ENCODE measurements around the gene NHSL2. TPM values are rescaled to one million over a fixed set of nuclear protein-coding genes. Genes with fewer than 3 reads are reported as not detected.

The NHSL2 gene
- total RNA-seq, 1 donor from 2014 or later = 4.0 TPM

- no peaks in the 10 kb centered on the region for H3K79me2 ChIP-seq (ENCODE audit: low read depth)
- no peaks in the 10 kb centered on the region for H3K9me3 ChIP-seq (ENCODE audit: low read depth)
- H3F3A ChIP-seq (ENCODE audit: low read depth) = no peaks in the 10 kb centered on the region
- no peak overlapping the region for H3K27ac Mint-ChIP-seq
- H3K4me2 ChIP-seq = no peak overlapping the region
- peaks cover 18% of the 10 kb centered on the region for H3K4me1 Mint-ChIP-seq
- TF ChIP-seq EZH2 (IDR thresholded peaks at IDR 0.05) (no peak), EZH2phosphoT487 (IDR thresholded peaks at IDR 0.05) (no peak)
- TF ChIP-seq, protein P1, sequence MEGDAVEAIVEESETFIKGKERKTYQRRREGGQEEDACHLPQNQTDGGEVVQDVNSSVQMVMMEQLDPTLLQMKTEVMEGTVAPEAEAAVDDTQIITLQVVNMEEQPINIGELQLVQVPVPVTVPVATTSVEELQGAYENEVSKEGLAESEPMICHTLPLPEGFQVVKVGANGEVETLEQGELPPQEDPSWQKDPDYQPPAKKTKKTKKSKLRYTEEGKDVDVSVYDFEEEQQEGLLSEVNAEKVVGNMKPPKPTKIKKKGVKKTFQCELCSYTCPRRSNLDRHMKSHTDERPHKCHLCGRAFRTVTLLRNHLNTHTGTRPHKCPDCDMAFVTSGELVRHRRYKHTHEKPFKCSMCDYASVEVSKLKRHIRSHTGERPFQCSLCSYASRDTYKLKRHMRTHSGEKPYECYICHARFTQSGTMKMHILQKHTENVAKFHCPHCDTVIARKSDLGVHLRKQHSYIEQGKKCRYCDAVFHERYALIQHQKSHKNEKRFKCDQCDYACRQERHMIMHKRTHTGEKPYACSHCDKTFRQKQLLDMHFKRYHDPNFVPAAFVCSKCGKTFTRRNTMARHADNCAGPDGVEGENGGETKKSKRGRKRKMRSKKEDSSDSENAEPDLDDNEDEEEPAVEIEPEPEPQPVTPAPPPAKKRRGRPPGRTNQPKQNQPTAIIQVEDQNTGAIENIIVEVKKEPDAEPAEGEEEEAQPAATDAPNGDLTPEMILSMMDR (IDR thresholded peaks at IDR 0.05) = no peak
- H4K20me1 ChIP-seq (ENCODE audit: low read depth) = no peaks in the 10 kb centered on the region
- peaks cover 4% of the 10 kb centered on the region for H3K36me3 Mint-ChIP-seq
- peaks cover 14% of the 10 kb centered on the region for H3K9me3 Mint-ChIP-seq
- no peak overlapping the region for H3K27ac ChIP-seq
- peaks cover 9% of the 10 kb centered on the region for H3K4me1 ChIP-seq
- H3K36me3 ChIP-seq = no peaks in the 10 kb centered on the region
- H3K27me3 ChIP-seq = no peaks in the 10 kb centered on the region
- H3K27me3 Mint-ChIP-seq (ENCODE audit: insufficient read depth, low read depth) = peaks cover 9% of the 10 kb centered on the region
- H3K9ac ChIP-seq = no peak overlapping the region
- H2AFZ ChIP-seq (replicated peaks) = no peak overlapping the region
- no peak for DNase-seq (ENCODE audit: low spot score)
- H3K4me3 Mint-ChIP-seq = no peak overlapping the region
- H3K4me3 ChIP-seq = no peak overlapping the region
These were observed 184.7 kb downstream of the NHSL2 start for GRCh38 chrX:72095370-72095769.

GRCh38 chrX:72097098-72097497, 186.5 kb downstream of the NHSL2 start:
- Histone ChIP-seq H3K4me1 (peaks cover 9% of the 10 kb centered on the region), H3K79me2 (ENCODE audit: low read depth) (no peaks in the 10 kb centered on the region), H3K4me2 (no peak overlapping the region), H3K27ac (no peak overlapping the region), H3K4me3 (no peak overlapping the region), H2AFZ (replicated peaks) (no peak overlapping the region), H4K20me1 (ENCODE audit: low read depth) (no peaks in the 10 kb centered on the region), H3K36me3 (no peaks in the 10 kb centered on the region), H3K9me3 (ENCODE audit: low read depth) (no peaks in the 10 kb centered on the region), H3K9ac (no peak overlapping the region), H3K27me3 (no peaks in the 10 kb centered on the region), H3F3A (ENCODE audit: low read depth) (peaks cover 5% of the 10 kb centered on the region)
- Mint-ChIP-seq H3K9me3 (peaks cover 10% of the 10 kb centered on the region), H3K27ac (no peak overlapping the region), H3K4me1 (peaks cover 32% of the 10 kb centered on the region), H3K27me3 (ENCODE audit: insufficient read depth, low read depth) (peaks cover 9% of the 10 kb centered on the region), H3K4me3 (no peak overlapping the region), H3K36me3 (peaks cover 2% of the 10 kb centered on the region)
- DNase-seq (ENCODE audit: low spot score) = no peak
- no peak for TF ChIP-seq EZH2phosphoT487 (IDR thresholded peaks at IDR 0.05)
- TF ChIP-seq, protein P1 (IDR thresholded peaks at IDR 0.05) = no peak
- TF ChIP-seq EZH2 (IDR thresholded peaks at IDR 0.05) = no peak

GRCh38 chrX:72100051-72100755, 189.6 kb downstream of the NHSL2 start:
- Histone ChIP-seq H3K9ac (no peak overlapping the region), H2AFZ (replicated peaks) (no peak overlapping the region), H4K20me1 (ENCODE audit: low read depth) (no peaks in the 10 kb centered on the region), H3K9me3 (ENCODE audit: low read depth) (no peaks in the 10 kb centered on the region), H3K36me3 (no peaks in the 10 kb centered on the region), H3K4me2 (no peak overlapping the region), H3K4me1 (peaks cover 3% of the 10 kb centered on the region), H3K27ac (no peak overlapping the region), H3F3A (ENCODE audit: low read depth) (peaks cover 5% of the 10 kb centered on the region), H3K27me3 (no peaks in the 10 kb centered on the region), H3K79me2 (ENCODE audit: low read depth) (no peaks in the 10 kb centered on the region), H3K4me3 (no peak overlapping the region)
- DNase-seq (ENCODE audit: low spot score) = no peak
- no peak overlapping the region for H3K4me3 Mint-ChIP-seq
- H3K36me3 Mint-ChIP-seq = peaks cover 2% of the 10 kb centered on the region
- TF ChIP-seq EZH2 (IDR thresholded peaks at IDR 0.05) (no peak), EZH2phosphoT487 (IDR thresholded peaks at IDR 0.05) (no peak)
- TF ChIP-seq, protein P1 (IDR thresholded peaks at IDR 0.05) = no peak
- H3K27ac Mint-ChIP-seq = no peak overlapping the region
- peaks cover 11% of the 10 kb centered on the region for H3K27me3 Mint-ChIP-seq (ENCODE audit: insufficient read depth, low read depth)
- H3K4me1 Mint-ChIP-seq = peaks cover 25% of the 10 kb centered on the region
- H3K9me3 Mint-ChIP-seq = peaks cover 9% of the 10 kb centered on the region
